Rectal smooth muscle tissue (tissue), 1 donor: ENCODE data around the gene UBD.

ENCODE experiments used
- H3K27ac ChIP-seq: one replicate; pipeline ENCODE4 v1.7.0; 2013; ENCODE audit warnings: low read depth, low read length, inconsistent platforms
- H3K27me3 ChIP-seq: one replicate; pipeline ENCODE4 v1.7.0; 2013; ENCODE audit warnings: low read length; ENCODE audit not compliant: control insufficient read depth, insufficient read depth
- H3K36me3 ChIP-seq: one replicate; pipeline ENCODE4 v1.7.0; 2013; ENCODE audit warnings: low read length; ENCODE audit not compliant: control insufficient read depth, insufficient read depth
- H3K4me1 ChIP-seq: one replicate; pipeline ENCODE4 v1.7.0; 2013; ENCODE audit warnings: low read length; ENCODE audit not compliant: control insufficient read depth, insufficient read depth
- H3K4me3 ChIP-seq: one replicate; pipeline ENCODE4 v1.7.0; 2013; ENCODE audit warnings: low read length
- H3K9ac ChIP-seq: one replicate; pipeline ENCODE4 v1.7.0; 2013; ENCODE audit warnings: low read length

The UBD gene

DNA sequence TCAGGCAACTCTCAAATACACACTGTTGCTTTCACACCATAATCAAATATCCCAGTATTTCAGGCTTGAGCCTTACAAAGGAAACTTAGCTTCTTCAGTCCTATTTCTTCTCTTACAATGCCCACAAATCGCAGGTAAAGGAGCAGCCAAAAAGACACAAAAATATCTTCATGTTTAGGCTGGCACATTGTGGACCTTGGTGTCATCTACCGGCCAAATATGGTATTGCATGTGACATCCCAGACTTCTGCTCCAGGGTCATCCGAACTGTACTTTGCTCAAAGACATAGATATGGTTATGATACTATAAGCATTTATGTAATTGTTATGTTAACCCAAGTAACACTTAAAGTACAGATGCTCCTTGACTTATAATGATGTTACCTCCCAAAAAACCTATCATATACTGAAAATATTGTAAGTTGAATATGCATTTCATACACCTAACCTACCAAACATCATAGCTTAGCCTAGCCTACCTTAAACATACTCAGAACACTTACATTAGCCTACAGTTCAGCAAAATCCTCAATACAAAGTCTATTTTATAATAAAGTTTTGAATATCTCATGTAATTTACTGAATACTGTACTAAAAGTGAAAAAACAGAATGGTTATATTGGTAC, 30.0 kb upstream of the UBD start:
- no peak overlapping the region for H3K4me3 ChIP-seq
- H3K9ac ChIP-seq, result no peak overlapping the region
- H3K27me3 ChIP-seq, result no peaks in the 10 kb centered on the region
- no peaks in the 10 kb centered on the region for H3K36me3 ChIP-seq
- H3K4me1 ChIP-seq, result peaks cover 2% of the 10 kb centered on the region
- no peak overlapping the region for H3K27ac ChIP-seq

DNA sequence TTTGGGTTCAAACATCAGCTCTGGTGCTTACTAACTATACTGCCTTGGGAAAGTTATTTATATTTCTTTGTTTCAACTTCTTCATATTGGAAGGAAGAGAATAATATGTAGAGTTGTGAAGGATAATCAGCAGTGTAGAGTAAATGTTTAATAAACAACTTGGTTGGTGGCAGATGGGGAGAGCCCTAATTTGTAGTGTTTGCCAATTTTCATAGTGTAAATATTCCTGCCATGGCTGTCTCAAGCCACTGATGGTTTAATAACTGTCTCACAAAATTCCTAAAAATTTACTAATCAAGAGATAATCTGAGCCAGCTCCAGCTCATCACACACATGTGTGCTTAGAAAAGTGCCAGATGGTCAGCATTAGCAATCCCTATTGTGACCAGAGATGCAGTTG, 25.3 kb upstream of the UBD start, which contains the start of gene OR2H2:
Gene OR2H2, plus strand, starts transcription at position 301 of the 400 bp plus-strand sequence. CDS start 2,824 bp downstream, outside the sequence.
- no peaks in the 10 kb centered on the region for H3K27me3 ChIP-seq
- no peaks in the 10 kb centered on the region for H3K36me3 ChIP-seq
- no peak within 1 kb of the TSS for H3K4me3 ChIP-seq
- H3K9ac ChIP-seq, result no peak within 1 kb of the TSS
- H3K27ac ChIP-seq, result no peak within 1 kb of the TSS
- H3K4me1 ChIP-seq, result no peaks in the 10 kb centered on the region

DNA sequence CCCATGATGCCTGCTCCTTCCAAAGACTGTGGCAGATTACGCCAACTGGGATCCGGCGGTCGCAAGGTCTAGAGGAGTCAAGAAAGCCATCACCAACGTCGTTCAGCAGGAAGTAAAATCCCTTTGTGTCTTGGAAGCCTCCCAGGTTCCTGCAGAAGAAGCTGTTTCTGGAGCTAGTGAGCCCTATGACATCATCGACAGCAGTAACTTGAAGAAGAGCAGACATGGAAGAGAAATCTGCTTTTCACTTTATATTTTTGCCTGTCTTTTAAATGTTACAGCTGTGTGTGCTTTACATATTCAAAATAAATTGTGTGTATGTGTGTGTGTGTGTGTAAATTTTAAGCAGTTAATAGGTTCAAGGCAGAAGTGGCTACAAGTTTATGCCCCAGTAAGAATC, 18.0 kb upstream of the UBD start:
- H3K4me3 ChIP-seq, result no peak overlapping the region
- no peak overlapping the region for H3K27ac ChIP-seq
- H3K36me3 ChIP-seq, result no peaks in the 10 kb centered on the region
- no peaks in the 10 kb centered on the region for H3K27me3 ChIP-seq
- no peak overlapping the region for H3K9ac ChIP-seq
- no peaks in the 10 kb centered on the region for H3K4me1 ChIP-seq

DNA sequence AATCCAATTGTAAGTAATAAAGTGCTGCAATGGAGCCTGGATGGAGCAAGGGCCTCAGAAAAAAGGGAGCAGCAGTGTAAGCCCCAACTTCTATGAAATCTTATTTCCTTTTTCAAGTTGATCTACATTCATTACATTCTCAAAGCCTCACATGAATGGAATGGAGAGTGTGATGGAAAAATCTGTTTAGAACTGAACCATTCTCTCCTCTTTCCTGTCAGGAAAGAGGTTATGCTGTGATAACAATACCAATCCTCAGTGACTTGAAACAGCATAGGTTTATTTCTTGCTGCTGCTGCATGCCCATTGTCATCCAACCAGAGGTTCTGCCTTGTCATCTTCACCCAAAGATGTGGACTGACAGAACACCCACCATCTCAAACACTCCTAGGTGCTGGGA, 16.5 kb upstream of the UBD start:
- Histone ChIP-seq H3K36me3 (no peaks in the 10 kb centered on the region), H3K9ac (no peak overlapping the region), H3K27me3 (no peaks in the 10 kb centered on the region), H3K4me3 (no peak overlapping the region), H3K4me1 (no peaks in the 10 kb centered on the region), H3K27ac (no peak overlapping the region)

DNA sequence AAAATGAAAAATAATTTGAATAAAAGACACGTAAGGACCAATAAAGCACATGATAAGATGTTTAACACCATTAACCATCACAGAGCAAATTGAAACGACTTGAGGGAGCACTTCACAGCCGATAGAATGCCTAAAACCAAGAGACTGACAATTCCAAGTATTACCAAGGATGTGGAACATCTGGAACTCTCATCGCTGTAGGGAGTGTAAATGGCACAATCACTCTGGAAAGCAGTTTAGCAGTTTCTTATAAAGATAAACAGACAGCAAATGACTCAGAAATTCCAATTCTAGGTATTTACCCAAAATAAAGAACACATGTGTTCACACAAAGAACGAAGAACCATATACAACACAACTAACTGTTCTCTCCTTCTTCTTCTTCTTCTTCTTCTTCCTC, 8.5 kb upstream of the UBD start:
- no peak overlapping the region for H3K4me3 ChIP-seq
- H3K4me1 ChIP-seq, result no peaks in the 10 kb centered on the region
- H3K9ac ChIP-seq, result no peak overlapping the region
- H3K27me3 ChIP-seq, result no peaks in the 10 kb centered on the region
- H3K36me3 ChIP-seq, result no peaks in the 10 kb centered on the region
- no peak overlapping the region for H3K27ac ChIP-seq

DNA sequence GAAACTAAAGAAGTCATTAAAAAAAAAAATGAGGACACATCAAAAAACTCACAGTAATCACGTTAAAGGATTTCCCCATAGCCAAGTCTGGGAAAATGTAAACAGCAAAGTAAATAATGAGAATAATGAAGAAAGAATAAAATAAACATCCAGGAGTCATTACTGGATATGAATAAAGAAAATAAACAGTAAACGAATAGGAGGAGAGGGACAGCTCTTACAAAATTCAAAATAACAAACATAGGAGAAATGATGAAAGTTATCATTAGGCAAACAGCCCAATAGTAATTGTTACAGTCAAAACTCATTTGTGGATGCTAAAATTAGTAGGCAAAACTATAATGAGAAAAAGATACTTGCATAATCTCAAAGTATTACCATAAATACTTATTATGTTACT, 8.0 kb upstream of the UBD start:
- Histone ChIP-seq H3K27ac (no peak overlapping the region), H3K36me3 (no peaks in the 10 kb centered on the region), H3K4me3 (no peak overlapping the region), H3K27me3 (no peaks in the 10 kb centered on the region), H3K4me1 (no peaks in the 10 kb centered on the region), H3K9ac (no peak overlapping the region)

DNA sequence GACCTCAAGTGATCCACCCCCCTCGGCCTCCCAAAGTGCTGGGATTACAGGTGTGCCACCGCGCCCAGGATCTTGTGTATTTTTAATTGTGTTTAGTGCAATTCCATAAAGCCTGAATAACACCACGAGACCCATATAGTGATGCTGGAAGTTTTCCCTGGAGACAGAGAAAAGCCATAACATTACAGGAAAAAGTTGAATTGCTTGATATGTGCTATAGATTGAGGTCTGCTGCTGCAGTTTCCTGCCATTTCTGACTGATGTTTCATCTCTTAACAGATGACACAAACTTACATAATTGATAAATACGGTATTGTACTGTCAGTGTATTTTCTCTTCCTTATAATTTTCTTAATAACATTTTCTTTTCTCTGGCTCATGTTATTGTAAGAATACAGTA, 7.3 kb upstream of the UBD start:
- no peaks in the 10 kb centered on the region for H3K36me3 ChIP-seq
- no peak overlapping the region for H3K27ac ChIP-seq
- H3K4me3 ChIP-seq, result no peak overlapping the region
- no peaks in the 10 kb centered on the region for H3K4me1 ChIP-seq
- no peaks in the 10 kb centered on the region for H3K27me3 ChIP-seq
- no peak overlapping the region for H3K9ac ChIP-seq

DNA sequence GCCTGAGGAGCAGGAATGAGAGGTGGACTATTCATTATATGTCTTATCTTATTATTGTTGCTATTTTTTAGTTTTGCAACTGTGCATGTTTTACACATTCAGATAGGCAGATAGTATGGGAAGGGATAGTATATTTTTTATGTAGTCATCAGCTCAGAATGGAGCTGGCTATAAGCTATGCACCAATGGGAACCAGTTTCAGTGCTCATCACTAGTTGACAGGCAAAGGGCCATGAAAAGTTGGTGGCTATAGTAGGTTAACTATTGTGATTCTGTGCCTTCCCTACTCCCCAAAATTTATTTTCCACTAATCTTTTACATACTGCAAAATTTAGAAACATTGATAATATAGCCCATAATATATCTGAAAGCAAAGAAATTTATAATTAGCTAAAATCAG, 5.3 kb upstream of the UBD start:
- Histone ChIP-seq H3K4me3 (no peak overlapping the region), H3K4me1 (no peaks in the 10 kb centered on the region), H3K27ac (no peak overlapping the region), H3K36me3 (no peaks in the 10 kb centered on the region), H3K9ac (no peak overlapping the region), H3K27me3 (no peaks in the 10 kb centered on the region)

DNA sequence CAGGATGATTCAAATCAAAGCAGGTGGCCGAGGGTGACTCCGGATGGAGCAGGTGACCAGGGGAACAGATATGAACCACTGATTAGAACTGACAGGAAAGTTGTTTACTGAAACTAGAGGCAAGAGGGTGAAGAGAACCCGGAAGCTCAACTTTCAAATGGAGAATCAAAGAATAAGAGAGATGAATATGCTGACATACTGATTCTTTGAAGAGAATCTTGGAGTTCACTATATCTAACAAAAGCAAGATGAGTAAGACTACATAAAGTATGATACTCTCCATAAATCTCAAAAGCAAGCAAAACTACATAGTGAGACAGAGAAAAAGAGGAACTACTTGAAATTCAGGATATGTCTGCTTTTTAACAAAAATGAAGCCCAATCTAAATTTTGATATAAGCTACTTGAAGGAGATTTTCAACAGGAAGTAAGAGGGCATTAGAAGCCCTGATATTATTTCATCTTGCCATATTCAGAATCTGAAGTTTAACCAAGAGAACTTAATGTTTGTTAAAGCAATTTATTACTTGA, 4.0 kb upstream of the UBD start:
- H3K27me3 ChIP-seq, result no peaks in the 10 kb centered on the region
- no peaks in the 10 kb centered on the region for H3K36me3 ChIP-seq
- H3K4me1 ChIP-seq, result no peaks in the 10 kb centered on the region
- no peak overlapping the region for H3K9ac ChIP-seq
- H3K4me3 ChIP-seq, result no peak overlapping the region
- H3K27ac ChIP-seq, result no peak overlapping the region

DNA sequence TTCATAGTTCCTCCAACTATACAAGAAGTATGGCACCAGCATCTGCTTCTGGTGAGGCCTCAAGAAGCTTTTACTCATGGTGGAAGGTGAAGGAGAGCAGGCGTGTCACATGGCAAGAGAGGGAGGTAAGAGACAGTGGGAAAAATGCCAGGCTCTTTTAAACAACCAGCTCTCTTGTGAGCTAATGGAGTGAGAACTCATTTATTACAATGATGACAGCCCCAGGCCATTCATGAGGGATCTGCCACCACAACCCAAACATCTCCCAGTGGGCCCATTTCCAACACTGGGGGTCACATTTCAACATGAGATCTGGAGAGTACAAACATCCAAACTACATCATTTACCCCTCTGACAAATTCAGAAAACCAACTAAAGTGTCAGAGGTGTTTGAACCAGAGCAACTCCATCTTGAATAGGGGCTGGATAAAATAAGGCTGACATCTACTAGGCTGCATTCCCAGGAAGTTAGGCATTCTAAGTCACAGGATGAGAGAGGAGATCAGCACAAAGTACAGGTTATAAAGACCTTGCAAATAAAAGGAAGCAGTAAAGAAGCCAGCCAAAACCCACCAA, 2.2 kb upstream of the UBD start:
- Histone ChIP-seq H3K9ac (no peak overlapping the region), H3K27ac (no peak overlapping the region), H3K36me3 (no peaks in the 10 kb centered on the region), H3K27me3 (no peaks in the 10 kb centered on the region), H3K4me3 (no peak overlapping the region), H3K4me1 (no peaks in the 10 kb centered on the region)

DNA sequence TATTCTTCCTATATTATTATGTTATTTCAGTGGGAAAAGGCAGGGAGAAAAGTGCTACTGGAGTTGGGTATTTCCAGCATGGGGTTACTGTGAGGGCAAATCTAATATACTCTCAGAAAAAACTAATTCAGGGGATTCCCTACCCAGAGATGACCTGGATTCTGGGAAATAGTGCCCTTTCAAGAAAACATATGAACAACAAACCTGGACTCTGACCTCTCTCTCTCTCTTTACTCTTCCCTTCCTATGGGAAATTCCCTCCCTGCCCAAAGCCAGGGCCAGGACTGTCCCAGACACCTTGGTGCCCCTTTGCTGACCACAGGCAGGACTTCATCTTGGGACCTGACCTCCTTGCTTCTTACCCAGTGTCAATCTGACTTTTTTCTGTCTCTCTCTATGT, 1.6 kb upstream of the UBD start:
- no peaks in the 10 kb centered on the region for H3K4me1 ChIP-seq
- no peak overlapping the region for H3K9ac ChIP-seq
- H3K36me3 ChIP-seq, result no peaks in the 10 kb centered on the region
- H3K27me3 ChIP-seq, result peaks cover 2% of the 10 kb centered on the region
- H3K4me3 ChIP-seq, result no peak overlapping the region
- H3K27ac ChIP-seq, result no peak overlapping the region

DNA sequence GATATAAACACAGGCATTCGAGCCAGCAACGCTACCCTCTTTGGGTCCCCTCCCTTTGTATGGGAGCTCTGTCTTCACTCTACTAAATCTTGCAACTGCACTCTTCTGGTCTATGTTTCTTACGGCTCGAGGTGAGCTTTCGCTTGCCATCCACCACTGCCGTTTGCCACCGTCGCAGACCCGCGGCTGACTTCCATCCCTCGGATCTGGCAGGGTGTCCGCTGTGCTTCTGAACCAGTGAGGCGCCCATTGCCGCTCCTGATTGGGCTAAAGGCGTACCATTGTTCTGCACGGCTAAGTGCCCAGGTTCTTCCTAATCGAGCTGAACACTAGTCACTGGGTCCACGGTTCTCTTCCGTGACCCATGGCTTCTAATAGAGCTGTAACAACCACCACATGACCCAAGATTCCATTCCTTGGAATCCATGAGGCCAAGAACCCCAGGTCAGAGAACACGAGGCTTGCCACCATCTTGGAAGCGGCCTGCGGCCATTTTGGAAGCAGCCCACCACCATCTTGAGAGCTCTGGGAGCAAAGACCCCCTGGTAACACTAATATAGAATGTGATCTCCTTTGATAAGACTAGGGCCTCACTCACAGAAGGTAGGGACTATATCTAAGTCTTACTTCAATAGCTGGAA, 973 bp downstream of the UBD start:
- H3K4me1 ChIP-seq, result no peaks in the 10 kb centered on the region
- no peaks in the 10 kb centered on the region for H3K36me3 ChIP-seq
- H3K9ac ChIP-seq, result no peak overlapping the region
- no peak overlapping the region for H3K4me3 ChIP-seq
- peaks cover 9% of the 10 kb centered on the region for H3K27me3 ChIP-seq
- no peak overlapping the region for H3K27ac ChIP-seq

DNA sequence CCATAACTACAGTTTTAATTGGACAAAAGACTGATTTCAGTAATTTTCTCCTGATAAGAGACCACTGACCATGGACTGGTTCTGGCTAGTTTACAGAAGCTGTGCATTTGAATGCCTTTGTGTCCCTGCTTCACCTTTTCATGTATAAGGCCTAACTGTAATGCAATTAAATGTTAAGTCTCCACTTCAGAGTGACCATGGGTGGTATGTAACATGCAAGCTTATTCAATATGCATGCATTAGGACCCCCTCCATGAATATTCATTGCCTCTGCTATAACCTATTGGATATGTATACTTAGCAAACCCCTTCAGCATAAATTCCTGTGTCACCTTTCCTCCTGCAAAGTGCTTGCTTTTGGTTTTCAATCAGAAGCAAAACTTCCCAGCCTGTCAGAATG, 2.2 kb downstream of the UBD start:
- H3K27me3 ChIP-seq, result peaks cover 9% of the 10 kb centered on the region
- H3K27ac ChIP-seq, result no peak overlapping the region
- H3K4me1 ChIP-seq, result no peaks in the 10 kb centered on the region
- no peak overlapping the region for H3K4me3 ChIP-seq
- no peaks in the 10 kb centered on the region for H3K36me3 ChIP-seq
- no peak overlapping the region for H3K9ac ChIP-seq
